NB4 (cell line): ENCODE measurements around the gene GPX2.

ENCODE experiments used
- DNase-seq: peaks from one replicate; pipeline ENCODE4 v3.0.0; 2010; ENCODE audit warnings: low read depth
- H3K4me3 ChIP-seq: one replicate; pipeline ENCODE4 v1.5.1; 2011; ENCODE audit warnings: mild to moderate bottlenecking, low read depth, low read length, moderate library complexity
- CTCF ChIP-seq: IDR thresholded peaks from one replicate; pipeline ENCODE4 v1.5.1; 2012; ENCODE audit warnings: low read depth, low read length
- MAX ChIP-seq: IDR thresholded peaks from 2 replicates; pipeline ENCODE4 v1.6.1; 2011; ENCODE audit warnings: low read depth, low read length
- MYC ChIP-seq: IDR thresholded peaks from 2 replicates; pipeline ENCODE4 v1.6.1; 2011; ENCODE audit warnings: low read depth, low read length
- POLR2A ChIP-seq: IDR thresholded peaks from 2 replicates; pipeline ENCODE4 v1.6.1; 2011; ENCODE audit warnings: mild to moderate bottlenecking; ENCODE audit not compliant: insufficient read length; ENCODE audit errors: extremely low read depth

GPX2 gene

GRCh38 chr14:64942531-64943111, at the start of gene GPX2:
Gene GPX2 (minus strand): TSS chr14:64942745. CDS start chr14:64942726, 19 bp downstream.
- TF ChIP-seq CTCF (no peak), POLR2A (no peak), MYC (no peak), MAX (no peak)
- no peak for DNase-seq
- H3K4me3 ChIP-seq: no peak within 1 kb of the TSS

GRCh38 chr14:64990939-64991338, 48.4 kb upstream of the GPX2 start:
- no peak for DNase-seq
- H3K4me3 ChIP-seq: peak overlapping the region; percentile 91
- TF ChIP-seq POLR2A (no peak), CTCF (no peak), MYC (no peak), MAX (no peak)

- no peak for TF ChIP-seq CTCF
- TF ChIP-seq MAX: peak; percentile 46; the same call in 1 of the 2 replicates
- no peak for TF ChIP-seq POLR2A
These were observed 47.8 kb upstream of the GPX2 start for GRCh38 chr14:64990296-64990695.

GRCh38 chr14:64987438-64987767, 44.9 kb upstream of the GPX2 start:
- no peak for TF ChIP-seq MYC
- no peak for TF ChIP-seq MAX
- TF ChIP-seq POLR2A: no peak
- TF ChIP-seq CTCF: no peak
- no peak for DNase-seq
- peak overlapping the region; percentile 91 for H3K4me3 ChIP-seq

More at GRCh38 chr14:64990296-64990695, 47.8 kb upstream of the GPX2 start:
- peak; percentile 36 for DNase-seq
- peak overlapping the region; percentile 91 for H3K4me3 ChIP-seq

GRCh38 chr14:64986648-64987437, 44.3 kb upstream of the GPX2 start, which contains the start of gene FNTB:
Gene FNTB (plus strand): TSS chr14:64986895. CDS start chr14:64986954, 59 bp downstream.
- peak; percentile 97 for DNase-seq
- H3K4me3 ChIP-seq: peak within 1 kb of the TSS; percentile 91
- TF ChIP-seq MAX: peak; percentile 54
- no peak; the same call in none of the 2 replicates for TF ChIP-seq MYC
- TF ChIP-seq CTCF: peak; percentile 56
- TF ChIP-seq POLR2A: peak; percentile 69
